AG08396 (cell line): ENCODE results near the gene FAM8A1.
"Not testable (repeated sequence)": the region's sequence is repeated elsewhere in the genome, so short reads cannot be mapped to it uniquely, and the experiment has no call there.

Source experiments
- DNase-seq: peaks from one replicate; pipeline ENCODE4 v3.0.0; 2012; ENCODE audit warnings: low spot score, mixed read lengths

The FAM8A1 gene

GRCh38 chr6:17599877-17600526 is at the start of gene FAM8A1:
FAM8A1 (plus strand) TSS chr6:17600302; CDS start chr6:17600410, 108 bp downstream.
- peak; percentile 93 for DNase-seq

DNA sequence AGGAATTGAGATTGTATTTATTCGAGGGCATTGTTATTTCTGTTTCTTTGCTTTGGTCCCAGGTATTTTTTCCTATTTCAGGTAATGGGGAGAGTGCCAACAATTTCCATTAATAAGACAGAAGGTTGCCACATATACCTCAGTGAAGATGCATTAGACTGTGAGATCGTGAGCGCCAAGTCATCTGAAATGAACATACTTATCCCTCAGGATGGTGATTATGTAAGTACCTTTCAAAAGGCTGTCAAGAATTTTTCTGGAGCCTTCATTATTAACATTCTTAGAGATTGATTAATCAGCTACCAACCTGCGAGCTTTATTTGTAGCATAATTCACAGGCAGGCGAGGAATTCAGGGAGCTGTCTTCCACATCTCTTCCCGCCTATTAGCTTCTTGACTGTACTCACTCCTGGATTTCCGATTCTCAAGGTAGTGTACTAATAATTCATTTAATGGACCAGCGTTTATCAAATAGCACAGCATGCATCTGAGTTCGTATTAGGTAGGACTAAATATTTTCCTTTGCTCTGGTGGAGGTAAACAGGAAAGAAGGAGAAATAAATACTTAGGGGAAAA is 48.6 kb upstream of the FAM8A1 start:
- DNase-seq, result no peak

DNA sequence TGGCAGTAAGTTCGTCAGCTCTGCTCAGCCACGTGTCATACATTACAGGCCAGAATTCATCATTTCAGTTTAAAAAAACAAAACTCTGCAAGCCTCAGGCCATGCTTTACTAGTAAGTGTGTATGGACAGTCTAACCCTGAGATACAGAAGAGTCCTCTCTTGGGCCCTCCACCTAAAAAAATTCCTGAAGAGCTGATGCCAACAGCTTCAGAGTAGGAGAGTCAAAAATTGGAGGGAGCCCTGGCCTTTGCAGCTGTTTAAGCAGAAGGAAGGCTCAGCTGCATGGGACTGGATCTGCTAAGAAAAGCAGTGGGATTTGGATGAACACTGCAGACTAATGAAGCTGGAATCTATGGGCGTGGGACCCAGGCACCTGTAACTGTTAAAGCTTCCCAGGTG is 47.2 kb upstream of the FAM8A1 start:
- no peak for DNase-seq

DNA sequence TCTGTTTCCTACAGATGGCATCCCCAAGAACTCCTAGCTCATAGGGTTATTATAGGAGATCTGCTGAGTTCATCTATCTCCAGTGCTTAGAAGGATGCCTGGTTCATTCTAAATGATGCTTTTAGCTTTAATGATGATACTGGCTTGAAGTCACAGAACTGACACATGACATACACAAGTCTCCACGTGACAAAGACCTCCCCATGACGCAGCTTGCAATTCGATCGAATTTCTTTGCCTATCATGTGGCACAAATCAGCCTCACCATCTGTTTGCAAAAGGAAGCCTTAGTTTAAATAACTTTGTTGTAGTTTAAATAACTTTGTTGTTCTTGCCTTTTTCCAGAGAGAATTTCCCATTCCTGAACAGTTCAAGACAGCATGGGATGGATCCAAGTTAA is 44.1 kb upstream of the FAM8A1 start:
- peak; percentile 14 for DNase-seq

- DNase-seq, result no peak
Measured at GRCh38 chr6:17562636-17563035, 37.5 kb upstream of the FAM8A1 start.

- DNase-seq, result no peak
Measured at GRCh38 chr6:17565399-17565798, 34.7 kb upstream of the FAM8A1 start.

GRCh38 chr6:17574866-17575560 is 25.1 kb upstream of the FAM8A1 start:
- DNase-seq, result peak; percentile 75

DNA sequence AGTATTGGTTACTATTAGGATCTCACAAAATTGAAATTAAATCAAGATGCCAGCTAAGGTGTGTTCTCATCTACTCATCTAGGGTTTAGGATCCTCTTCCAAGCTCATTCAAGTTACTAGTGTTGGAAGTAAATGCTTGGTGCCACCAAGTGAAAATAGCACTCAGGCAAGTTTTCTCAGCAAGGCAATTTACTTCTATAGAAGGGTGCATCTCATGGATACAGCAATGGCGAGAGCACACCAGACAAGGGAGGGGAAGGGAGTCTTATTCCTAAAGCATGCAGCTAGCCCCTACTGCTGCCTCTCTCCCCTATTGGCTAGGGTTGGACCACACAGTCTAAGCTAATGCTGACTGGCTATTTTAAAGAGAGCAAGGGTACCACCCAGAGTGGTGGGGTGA is 23.0 kb upstream of the FAM8A1 start:
- DNase-seq, result no peak

DNA sequence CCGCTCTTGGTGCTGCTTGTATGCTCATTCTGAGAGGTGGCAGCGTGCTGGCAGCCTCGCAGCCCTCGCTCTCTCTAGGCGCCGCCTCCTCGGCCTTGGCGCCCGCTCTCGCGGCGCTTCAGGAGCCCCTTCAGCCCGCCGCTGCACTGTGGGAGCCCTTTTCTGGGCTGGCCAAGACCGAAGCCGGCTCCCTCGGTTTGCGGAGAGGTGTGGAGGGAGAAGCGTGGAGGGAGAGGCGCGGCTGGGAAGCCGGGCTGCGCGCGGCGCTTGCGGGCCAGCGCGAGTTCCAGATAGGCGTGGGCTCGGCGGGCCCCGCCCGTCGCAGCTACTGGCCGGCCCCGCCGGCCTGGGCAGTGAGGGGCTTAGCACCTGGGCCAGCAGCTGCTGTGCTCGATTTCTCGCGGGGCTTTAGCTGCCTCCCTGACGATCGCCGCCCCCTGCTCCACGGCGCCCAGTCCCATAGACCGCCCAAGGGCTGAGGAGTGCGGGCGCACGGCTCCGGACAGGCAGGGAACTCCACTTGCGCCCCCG is 19.5 kb upstream of the FAM8A1 start:
- DNase-seq, result peak; percentile 29

DNA sequence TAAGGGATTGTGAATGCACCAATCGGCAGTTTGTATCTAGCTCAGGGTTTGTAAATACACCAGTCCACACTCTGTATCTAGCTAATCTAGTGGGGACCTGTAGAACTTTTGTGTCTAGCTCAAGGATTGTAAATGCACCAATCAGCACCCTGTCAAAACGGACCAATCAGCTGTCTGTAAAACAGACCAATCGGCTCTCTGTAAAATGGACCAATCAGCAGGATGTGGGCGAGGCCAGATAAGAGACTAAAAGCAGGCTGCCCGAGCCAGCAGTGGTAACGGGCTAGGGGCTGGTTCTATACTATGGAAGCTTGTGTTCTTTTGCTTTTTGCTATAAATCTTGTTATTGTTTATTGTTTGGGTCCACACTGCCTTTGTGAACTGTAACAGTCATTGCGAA is 18.8 kb upstream of the FAM8A1 start:
- DNase-seq, result not testable (repeated sequence)

DNA sequence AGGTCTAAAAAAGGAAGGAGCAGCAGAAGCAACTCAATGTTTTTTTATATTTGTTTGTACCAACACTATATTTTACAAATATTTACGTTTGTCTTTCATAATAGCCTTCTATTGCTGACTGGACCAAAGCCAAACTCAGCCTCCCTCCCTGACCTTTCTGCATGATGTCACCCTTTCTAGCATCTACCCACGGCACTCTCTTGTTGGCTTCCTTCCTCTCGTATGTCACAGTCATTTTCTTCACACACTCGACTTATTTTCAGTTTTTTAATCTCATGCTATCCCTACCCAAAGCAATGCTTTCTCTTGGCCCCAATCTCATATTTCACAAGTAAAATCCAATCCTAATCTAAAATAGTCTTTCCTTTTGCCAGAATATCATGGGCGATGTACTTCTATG is 16.3 kb upstream of the FAM8A1 start:
- DNase-seq, result peak; percentile 63

GRCh38 chr6:17584241-17584803 is 15.8 kb upstream of the FAM8A1 start:
- peak; percentile 73 for DNase-seq

GRCh38 chr6:17585766-17586490 is 14.2 kb upstream of the FAM8A1 start:
- no peak for DNase-seq

DNA sequence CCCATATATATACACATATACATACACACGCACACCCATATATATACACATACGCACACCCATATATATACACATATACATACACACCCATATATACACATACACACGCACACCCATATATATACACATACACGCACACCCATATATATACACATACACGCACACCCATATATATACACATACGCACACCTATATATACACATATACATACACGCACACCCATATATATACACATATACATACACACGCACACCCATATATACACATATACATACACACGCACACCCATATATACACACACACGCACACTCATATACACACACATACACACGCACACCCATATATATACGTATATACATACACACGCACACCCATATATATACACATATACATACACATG is 13.5 kb upstream of the FAM8A1 start:
- DNase-seq, result not testable (repeated sequence)

DNA sequence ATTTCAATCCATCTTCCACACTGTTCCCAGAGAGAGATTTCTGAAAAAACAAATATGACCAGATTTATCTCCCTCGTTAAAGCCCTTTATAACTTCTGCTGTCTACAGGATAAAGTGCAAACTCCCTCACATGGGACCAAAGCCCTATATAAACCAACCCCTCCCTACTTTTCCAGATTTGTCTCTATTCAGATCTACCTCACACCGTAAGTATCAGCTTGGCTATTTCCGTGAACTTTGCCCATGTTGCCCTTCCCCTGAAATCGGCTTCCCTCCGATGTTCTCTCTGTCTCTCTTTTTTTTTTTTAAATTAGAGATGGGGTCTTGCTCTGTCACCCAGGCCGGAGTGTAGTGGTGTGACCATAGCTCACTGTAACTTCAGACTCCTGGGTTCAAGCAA is 12.1 kb upstream of the FAM8A1 start:
- DNase-seq, result no peak

GRCh38 chr6:17589406-17590096 is 10.6 kb upstream of the FAM8A1 start:
- peak; percentile 84 for DNase-seq

DNA sequence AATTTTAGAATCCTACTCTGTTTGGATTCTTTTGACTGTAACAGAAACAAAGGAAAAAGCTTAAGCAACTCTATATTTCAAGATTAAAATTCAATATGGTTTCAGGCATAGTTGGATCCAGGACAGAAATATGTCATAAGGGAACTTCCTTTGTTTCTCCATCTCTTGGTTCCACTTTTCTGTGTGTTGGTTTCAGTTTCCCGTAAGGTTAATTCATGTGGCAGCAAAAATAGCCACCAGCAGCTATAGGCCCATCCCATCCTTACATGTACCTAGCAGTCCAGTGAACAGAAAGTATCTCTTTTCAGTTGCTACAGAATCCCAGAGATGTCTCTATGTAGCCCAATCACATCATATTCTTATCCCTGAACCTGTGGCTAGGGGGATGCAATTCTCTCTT is 8.8 kb upstream of the FAM8A1 start:
- DNase-seq, result no peak

GRCh38 chr6:17593246-17593645 is 6.9 kb upstream of the FAM8A1 start:
- DNase-seq, result no peak

DNA sequence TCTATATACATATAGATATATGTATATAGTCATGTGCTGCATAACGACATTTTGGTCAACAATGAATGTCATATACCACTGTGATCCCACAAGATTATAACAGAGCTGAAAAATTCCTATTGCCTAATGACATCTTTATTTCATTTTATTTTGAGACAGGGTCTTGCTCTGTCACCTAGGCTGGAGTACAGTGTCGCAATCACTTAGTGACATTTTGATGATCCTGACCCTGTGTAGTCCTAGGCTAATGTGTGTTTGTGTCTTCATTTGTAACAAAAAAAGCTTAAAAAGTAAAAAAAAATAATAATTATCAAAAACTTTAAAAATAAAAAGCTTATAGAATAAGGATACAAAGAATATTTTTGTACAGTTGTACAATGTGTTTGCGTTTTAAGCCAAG is 4.0 kb upstream of the FAM8A1 start:
- DNase-seq, result no peak

DNA sequence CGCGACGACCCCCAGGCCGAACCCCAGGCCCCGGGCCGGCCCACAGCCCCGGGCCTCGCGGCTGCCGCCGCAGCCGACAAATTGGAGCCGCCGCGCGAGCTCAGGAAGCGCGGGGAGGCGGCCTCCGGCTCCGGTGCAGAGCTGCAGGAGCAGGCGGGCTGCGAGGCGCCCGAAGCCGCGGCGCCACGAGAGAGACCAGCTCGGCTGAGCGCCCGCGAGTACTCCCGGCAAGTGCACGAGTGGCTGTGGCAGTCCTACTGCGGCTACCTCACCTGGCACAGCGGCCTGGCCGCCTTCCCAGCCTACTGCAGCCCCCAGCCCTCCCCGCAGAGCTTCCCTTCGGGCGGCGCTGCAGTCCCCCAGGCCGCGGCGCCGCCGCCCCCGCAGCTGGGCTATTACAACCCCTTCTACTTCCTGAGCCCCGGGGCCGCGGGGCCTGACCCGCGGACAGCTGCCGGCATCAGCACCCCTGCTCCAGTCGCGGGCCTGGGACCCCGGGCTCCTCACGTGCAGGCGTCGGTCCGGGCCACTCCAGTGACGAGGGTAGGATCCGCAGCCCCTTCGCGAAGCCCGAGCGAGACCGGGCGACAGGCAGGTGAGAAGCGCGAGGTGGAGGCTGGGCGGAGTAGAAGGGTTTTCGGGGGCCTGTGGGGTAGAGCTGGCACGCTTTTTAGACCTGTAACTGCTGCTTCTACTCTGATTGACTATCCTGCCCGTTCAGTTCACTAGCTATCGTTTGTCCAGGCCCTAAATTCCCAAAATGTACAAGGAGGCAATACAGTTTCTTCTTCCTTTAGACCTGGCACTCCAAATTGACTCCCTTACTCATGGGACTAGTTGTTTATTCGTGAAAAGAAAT is 654 bp downstream of the FAM8A1 start:
- peak; percentile 50 for DNase-seq

GRCh38 chr6:17601386-17601703 is 1.2 kb downstream of the FAM8A1 start:
- DNase-seq, result no peak
